Stomach (tissue), 4 donors: ENCODE measurements around the gene SMCP.

Experiments
- CTCF ChIP-seq, 7 experiments: fragments of 450-650 bp in 4 of 7; fragments of 200-600 bp in 3 of 7; sonication (generic) in 3 of 7; IDR thresholded peaks; one replicate each; pipeline ENCODE4 v1.5.1; 2016 to 2019; ENCODE audit warnings: antibody characterized with exemption in 7 of 7, control low read depth in 2 of 7, mild to moderate bottlenecking in 1 of 7
- POLR2A ChIP-seq, 4 donors: fragments of 450-650 bp; IDR thresholded peaks; one replicate each; pipeline ENCODE4 v1.6.1; 2016; ENCODE audit warnings: antibody characterized with exemption in 4 of 4, control low read depth in 2 of 4, mild to moderate bottlenecking in 1 of 4, moderate library complexity in 1 of 4
- POLR2AphosphoS5 ChIP-seq, 3 donors: sonication (generic); formaldehyde crosslinking; IDR thresholded peaks; one replicate each; pipeline ENCODE4 v1.6.1; 2016; ENCODE audit warnings: antibody characterized with exemption in 3 of 3

- TF ChIP-seq POLR2A (IDR thresholded peaks at IDR 0.05) = no peak
- TF ChIP-seq CTCF (IDR thresholded peaks at IDR 0.05) = no peak
- TF ChIP-seq POLR2AphosphoS5 (IDR thresholded peaks at IDR 0.05) = no peak
Measured at GRCh38 chr1:152871731-152872126, 6.4 kb upstream of the SMCP start.
